Stomach (tissue), 4 donors: ENCODE data around the gene FARP2.

Experiments
- CTCF ChIP-seq, 7 experiments: fragments of 450-650 bp in 4 of 7; fragments of 200-600 bp in 3 of 7; sonication (generic) in 3 of 7; IDR thresholded peaks; one replicate each; pipeline ENCODE4 v1.5.1; 2016 to 2019; ENCODE audit warnings: antibody characterized with exemption in 7 of 7, control low read depth in 2 of 7, mild to moderate bottlenecking in 1 of 7
- EP300 ChIP-seq: sonication (generic); formaldehyde crosslinking; IDR thresholded peaks from one replicate; pipeline ENCODE4 v1.6.1; 2017; ENCODE audit warnings: antibody characterized with exemption
- POLR2A ChIP-seq, 4 donors: fragments of 450-650 bp; IDR thresholded peaks; one replicate each; pipeline ENCODE4 v1.6.1; 2016; ENCODE audit warnings: antibody characterized with exemption in 4 of 4, control low read depth in 2 of 4, mild to moderate bottlenecking in 1 of 4, moderate library complexity in 1 of 4
- POLR2AphosphoS5 ChIP-seq, 3 donors: sonication (generic); formaldehyde crosslinking; IDR thresholded peaks; one replicate each; pipeline ENCODE4 v1.6.1; 2016; ENCODE audit warnings: antibody characterized with exemption in 3 of 3

DNA sequence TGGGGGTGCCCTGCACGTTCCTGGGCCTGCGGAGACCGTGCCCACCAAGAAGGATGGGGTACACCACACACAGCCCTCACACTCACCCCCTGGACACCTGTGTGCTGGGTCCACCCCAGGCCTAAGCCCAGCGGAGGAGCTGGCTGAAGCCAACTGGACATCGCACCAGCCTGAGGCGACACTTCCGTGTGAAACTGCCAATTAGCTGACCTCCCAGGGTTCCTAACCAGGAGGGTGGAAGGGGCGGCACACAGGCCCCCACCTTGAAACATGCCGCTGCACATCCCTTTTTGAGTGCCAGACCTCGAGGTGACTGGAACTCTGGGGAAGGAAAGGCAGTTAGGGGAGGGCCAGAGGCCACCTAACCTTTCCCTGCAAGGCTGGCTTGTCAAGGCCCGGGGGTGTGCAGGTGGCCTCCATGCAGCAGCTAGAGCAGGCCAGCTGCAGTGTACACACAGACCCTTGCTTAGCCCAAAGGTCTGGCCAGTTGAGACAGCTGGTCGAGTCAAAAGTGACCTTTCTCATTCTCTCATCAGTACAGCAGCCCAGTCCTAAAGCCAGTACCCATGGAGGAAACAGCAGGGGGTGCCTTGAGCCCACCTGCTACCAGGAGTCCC is 147.8 kb downstream of the FARP2 start:
- no peak for TF ChIP-seq CTCF (IDR thresholded peaks at IDR 0.05)
- no peak for TF ChIP-seq EP300
- TF ChIP-seq POLR2AphosphoS5 (IDR thresholded peaks at IDR 0.05), result no peak
- no peak for TF ChIP-seq POLR2A (IDR thresholded peaks at IDR 0.05)
